MCF 10A (cell line): ENCODE results near the gene KMT2B. TPM values are rescaled to one million over a fixed set of nuclear protein-coding genes. Genes with fewer than 3 reads are reported as not detected.

Source experiments
- BruUV-seq: library from RNA; stranded (reverse); fragments of 400-500 nt; replicated peaks from 2 replicates; lab custom pipeline; 2021; lab: Mats Ljungman, UMichigan
- CTCF ChIA-PET: fragments of 300-600 bp; sonication (Branson Sonifier 250); formaldehyde crosslinking; extraction: SDS; loops from one replicate; lab custom pipeline; 2021; ENCODE audit warnings: antibody characterized with exemption, inconsistent platforms; lab: Yijun Ruan, JAX
- POLR2A ChIA-PET: fragments of 300-600, 350-650 bp; sonication (Branson Sonifier 250); formaldehyde crosslinking; extraction: SDS; loops from one replicate; lab custom pipeline; 2020; ENCODE audit warnings: antibody characterized with exemption, inconsistent platforms; lab: Yijun Ruan, JAX
- DNase-seq: peaks from one replicate; pipeline ENCODE4 v3.0.0-alpha.2; 2018; ENCODE audit not compliant: unreplicated experiment
- H3K27ac Mint-ChIP-seq: one replicate; pipeline ENCODE4 v1.8.0; 2022; ENCODE audit warnings: mild to moderate bottlenecking, low read depth, mixed read lengths; ENCODE audit not compliant: unreplicated experiment
- H3K27me3 Mint-ChIP-seq: one replicate; pipeline ENCODE4 v1.8.0; 2022; ENCODE audit warnings: mixed read lengths; ENCODE audit not compliant: insufficient read depth, unreplicated experiment
- H3K36me3 Mint-ChIP-seq: one replicate; pipeline ENCODE4 v1.8.0; 2022; ENCODE audit warnings: mild to moderate bottlenecking, moderate library complexity, mixed read lengths; ENCODE audit not compliant: insufficient read depth, unreplicated experiment
- H3K4me1 Mint-ChIP-seq: one replicate; pipeline ENCODE4 v1.8.0; 2022; ENCODE audit warnings: mixed read lengths; ENCODE audit not compliant: insufficient read depth, unreplicated experiment
- H3K4me3 Mint-ChIP-seq: one replicate; pipeline ENCODE4 v1.8.0; 2022; ENCODE audit warnings: mild to moderate bottlenecking, moderate library complexity, mixed read lengths; ENCODE audit not compliant: unreplicated experiment
- H3K9me3 Mint-ChIP-seq: one replicate; pipeline ENCODE4 v1.8.0; 2022; ENCODE audit warnings: mixed read lengths; ENCODE audit not compliant: unreplicated experiment
- CTCF ChIP-seq: fragments of 200-600 bp; IDR thresholded peaks from one replicate; pipeline ENCODE4 v1.8.0; 2022; ENCODE audit warnings: antibody characterized with exemption, mild to moderate bottlenecking; ENCODE audit not compliant: unreplicated experiment
- intact Hi-C: fragments of 100-400 bp; cut with micrococcal nuclease; formaldehyde crosslinking; loops from 2 replicates; pipeline ENCODE4 v1.14.1; 2022
- total RNA-seq: library from RNA; stranded (reverse); gene quantifications from 2 replicates; pipeline ENCODE4 v1.2.3, GENCODE V29; 2022

Gene KMT2B
- total RNA-seq, 1 experiment from 2014 or later = 36.0 TPM

GRCh38 chr19:35756377-35757230, 38.8 kb downstream of the KMT2B start, which contains the start of gene HSPB6:
Gene HSPB6 (minus strand): TSS chr19:35757029. CDS start chr19:35757008, 21 bp downstream.
- CTCF ChIA-PET = no interaction called here
- Mint-ChIP-seq H3K27me3 (no peaks in the 10 kb centered on the region), H3K4me3 (peak within 1 kb of the TSS; percentile 97), H3K27ac (peak within 1 kb of the TSS; percentile 99), H3K4me1 (peaks cover 8% of the 10 kb centered on the region), H3K36me3 (peaks cover 28% of the 10 kb centered on the region), H3K9me3 (no peaks in the 10 kb centered on the region)
- intact Hi-C loops = loop anchor here (1.0 kb wide), 1 partner anchor 8 kb away; the partner anchor contains the start of gene LIN37
- no TSS peak for BruUV-seq
- POLR2A ChIA-PET = interaction anchor here (0.6 to 1.1 kb wide), 2 partner anchors 8 kb away, joined by 3 to 8 read pairs; partner anchors contain the start of gene LIN37
- TF ChIP-seq CTCF = no peak
- DNase-seq = no peak

GRCh38 chr19:35757231-35757748, 39.5 kb downstream of the KMT2B start:
- CTCF ChIA-PET = no interaction called here
- BruUV-seq = no TSS peak
- Mint-ChIP-seq H3K4me1 (peaks cover 8% of the 10 kb centered on the region), H3K36me3 (peaks cover 35% of the 10 kb centered on the region), H3K27me3 (no peaks in the 10 kb centered on the region), H3K9me3 (no peaks in the 10 kb centered on the region), H3K4me3 (peak overlapping the region; percentile 97), H3K27ac (peak overlapping the region; percentile 99)
- intact Hi-C loops = loop anchor here (1.0 kb wide), 1 partner anchor 9 kb away; the partner anchor contains the start of gene LIN37
- POLR2A ChIA-PET = interaction anchor here (1.1 kb wide), 1 partner anchor 9 kb away, joined by 8 read pairs; the partner anchor contains the start of gene LIN37
- no peak for TF ChIP-seq CTCF
- DNase-seq = no peak

- ChIA-PET CTCF (no interaction called here), POLR2A (interaction anchor here (0.7 to 1.1 kb wide), 4 partner anchors 10 to 1068 kb away, joined by 3 to 8 read pairs (median 3); partner anchors contain the start of gene LIN37)
- Mint-ChIP-seq H3K27me3 (no peaks in the 10 kb centered on the region), H3K4me3 (peak within 1 kb of the TSS; percentile 97), H3K9me3 (no peaks in the 10 kb centered on the region), H3K27ac (peak within 1 kb of the TSS; percentile 99), H3K4me1 (peaks cover 8% of the 10 kb centered on the region), H3K36me3 (peaks cover 40% of the 10 kb centered on the region)
- DNase-seq = peak; percentile 99
- TSS peak; percentile 74 for BruUV-seq
- no peak for TF ChIP-seq CTCF
- intact Hi-C loops = loop anchor here (1.0 kb wide), 1 partner anchor 10 kb away; the partner anchor contains the start of gene LIN37
These were observed 40.2 kb downstream of the KMT2B start, which contains the start of gene PROSER3 for GRCh38 chr19:35757749-35758608. Gene PROSER3 (plus strand): TSS chr19:35758176. CDS start chr19:35758216, 40 bp downstream.
